AG09319 (cell line): Measurements from ENCODE around the gene PI4K2A.

Source experiments
- DNase-seq: peaks from one replicate; pipeline ENCODE4 v3.0.0-alpha.2; 2010; ENCODE audit warnings: low read depth; ENCODE audit errors: extremely low read depth
- CTCF ChIP-seq: IDR thresholded peaks from 2 replicates; pipeline ENCODE4 v1.5.1; 2011; ENCODE audit warnings: low read depth, mild to moderate bottlenecking, inconsistent platforms, low read length, moderate library complexity

Gene PI4K2A

DNA sequence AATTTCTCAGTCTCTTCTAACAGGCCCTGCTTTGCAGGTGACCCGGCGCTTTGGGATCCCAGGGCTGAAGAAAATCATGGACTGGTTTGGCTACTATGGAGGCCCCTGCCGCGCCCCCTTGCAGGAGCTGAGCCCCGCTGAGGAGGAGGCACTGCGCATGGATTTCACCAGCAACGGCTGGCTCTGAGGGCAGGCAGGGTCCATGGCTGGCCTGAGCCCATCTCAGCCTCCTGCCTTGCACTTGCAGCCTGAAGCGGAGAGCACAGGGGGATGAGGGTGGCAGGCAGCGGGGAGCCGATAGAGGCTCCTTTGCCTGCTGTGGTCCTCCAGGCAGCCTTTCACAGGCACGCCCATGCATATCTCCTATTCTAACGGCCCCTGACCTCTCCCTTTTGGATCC lies 29.0 kb upstream of the PI4K2A start:
- TF ChIP-seq CTCF = no peak
- DNase-seq = no peak

GRCh38 chr10:97612386-97612785 lies 28.1 kb upstream of the PI4K2A start:
- no peak for DNase-seq
- peak; percentile 30 for TF ChIP-seq CTCF

DNA sequence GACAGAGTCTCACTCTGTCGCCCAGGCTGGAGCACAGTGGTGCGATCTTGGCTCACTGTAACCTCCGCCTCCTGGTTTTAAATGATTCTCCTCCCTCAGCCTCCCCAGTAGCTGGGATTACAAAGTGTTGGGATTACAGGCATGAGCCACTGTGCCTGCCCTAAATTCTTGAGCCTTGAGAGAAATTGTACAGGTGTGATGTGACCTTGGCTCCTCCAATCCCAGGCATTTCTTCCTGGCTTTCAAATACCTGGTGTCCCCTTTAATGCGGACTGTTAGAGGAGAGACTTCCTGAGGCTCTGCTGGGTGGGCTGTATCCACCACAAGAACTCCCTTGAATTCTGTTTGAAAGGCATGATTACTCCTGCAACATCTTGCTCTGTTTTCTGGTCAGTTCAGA lies 22.2 kb upstream of the PI4K2A start:
- no peak for TF ChIP-seq CTCF
- DNase-seq = no peak

DNA sequence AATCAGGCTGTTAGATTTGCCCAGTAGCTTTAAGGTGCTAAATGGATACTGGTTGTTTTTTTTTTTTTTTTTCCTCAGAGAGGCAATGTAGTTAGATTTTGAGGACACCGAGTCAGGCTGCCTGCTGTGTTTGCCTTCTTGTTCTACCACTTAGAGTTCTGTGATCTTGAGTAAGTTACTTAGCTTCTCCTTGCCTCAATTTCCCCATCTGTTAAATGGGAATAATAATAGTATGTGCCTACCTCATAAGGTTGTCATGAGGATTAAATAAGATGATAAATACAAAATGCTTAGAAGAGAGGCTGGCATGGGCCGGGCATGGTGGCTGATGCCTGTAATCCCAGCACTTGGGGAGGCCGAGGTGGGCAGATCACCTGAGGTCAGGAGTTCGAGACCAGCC lies 21.7 kb upstream of the PI4K2A start:
- TF ChIP-seq CTCF = no peak
- no peak for DNase-seq

GRCh38 chr10:97623277-97623676 lies 17.2 kb upstream of the PI4K2A start:
- DNase-seq = no peak
- TF ChIP-seq CTCF = no peak

DNA sequence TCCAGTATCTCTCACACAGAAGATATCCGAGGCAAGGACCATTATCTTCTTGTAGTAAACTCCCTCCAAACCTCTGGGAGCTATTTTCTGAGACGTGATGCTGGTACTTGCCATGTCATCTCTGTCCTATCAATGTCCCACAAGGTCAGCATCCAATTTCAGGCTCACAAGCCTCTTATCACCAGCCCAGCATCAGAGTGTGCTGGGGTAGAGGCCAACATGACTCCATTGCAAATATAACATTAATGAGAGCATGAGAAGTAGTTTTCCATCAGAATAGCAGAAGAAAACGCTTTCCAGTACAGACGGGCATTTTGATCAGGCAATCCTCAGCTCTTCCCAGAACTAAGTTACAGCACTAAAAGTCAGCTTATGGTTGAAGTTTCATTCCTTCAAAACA lies 12.7 kb upstream of the PI4K2A start:
- no peak for DNase-seq
- no peak for TF ChIP-seq CTCF

- no peak for DNase-seq
- TF ChIP-seq CTCF = no peak
These were observed 12.2 kb upstream of the PI4K2A start for GRCh38 chr10:97628228-97628627.
